Prostate gland (tissue), 2 donors: ENCODE results near the gene CAMK2N1.
"Not testable (repeated sequence)": the region's sequence is repeated elsewhere in the genome, so short reads cannot be mapped to it uniquely, and the experiment has no call there.

Experiments
- POLR2A ChIP-seq: fragments of 450-650 bp; IDR thresholded peaks from one replicate; pipeline ENCODE4 v1.6.1; 2016; ENCODE audit warnings: antibody characterized with exemption, mild to moderate bottlenecking
- TF ChIP-seq, protein P1 (sequence below), 4 experiments: fragments of 200-600 bp in 2 of 4; fragments of 450-650 bp in 2 of 4; sonication (generic) in 2 of 4; IDR thresholded peaks; 1 replicate in 3 of 4; 2 replicates in 1 of 4; pipeline ENCODE4 v1.5.1; 2016 to 2019; ENCODE audit warnings: antibody characterized with exemption in 4 of 4, mild to moderate bottlenecking in 2 of 4, moderate library complexity in 2 of 4

- TF ChIP-seq, protein P1, sequence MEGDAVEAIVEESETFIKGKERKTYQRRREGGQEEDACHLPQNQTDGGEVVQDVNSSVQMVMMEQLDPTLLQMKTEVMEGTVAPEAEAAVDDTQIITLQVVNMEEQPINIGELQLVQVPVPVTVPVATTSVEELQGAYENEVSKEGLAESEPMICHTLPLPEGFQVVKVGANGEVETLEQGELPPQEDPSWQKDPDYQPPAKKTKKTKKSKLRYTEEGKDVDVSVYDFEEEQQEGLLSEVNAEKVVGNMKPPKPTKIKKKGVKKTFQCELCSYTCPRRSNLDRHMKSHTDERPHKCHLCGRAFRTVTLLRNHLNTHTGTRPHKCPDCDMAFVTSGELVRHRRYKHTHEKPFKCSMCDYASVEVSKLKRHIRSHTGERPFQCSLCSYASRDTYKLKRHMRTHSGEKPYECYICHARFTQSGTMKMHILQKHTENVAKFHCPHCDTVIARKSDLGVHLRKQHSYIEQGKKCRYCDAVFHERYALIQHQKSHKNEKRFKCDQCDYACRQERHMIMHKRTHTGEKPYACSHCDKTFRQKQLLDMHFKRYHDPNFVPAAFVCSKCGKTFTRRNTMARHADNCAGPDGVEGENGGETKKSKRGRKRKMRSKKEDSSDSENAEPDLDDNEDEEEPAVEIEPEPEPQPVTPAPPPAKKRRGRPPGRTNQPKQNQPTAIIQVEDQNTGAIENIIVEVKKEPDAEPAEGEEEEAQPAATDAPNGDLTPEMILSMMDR (IDR thresholded peaks at IDR 0.05), result not testable (repeated sequence)
- not testable (repeated sequence) for TF ChIP-seq POLR2A
These were observed 10.8 kb upstream of the CAMK2N1 start for GRCh38 chr1:20496725-20497383.
